Fibroblast of mammary gland (primary cell): ENCODE data around the gene RBM44.

Experiments
- DNase-seq: peaks from one replicate; pipeline ENCODE4 v3.0.0-alpha.2; 2010; ENCODE audit warnings: low read depth
- H3K4me3 ChIP-seq: 2 replicates; pipeline ENCODE4 v1.5.1; 2011; ENCODE audit warnings: low read depth, mild to moderate bottlenecking, low read length, moderate library complexity; ENCODE audit not compliant: control insufficient read depth
- CTCF ChIP-seq: conservative IDR thresholded peaks from 2 replicates; pipeline ENCODE4 v1.5.1; 2011; ENCODE audit warnings: low read depth, low read length, inconsistent platforms; ENCODE audit not compliant: control insufficient read depth, insufficient read depth

Gene RBM44

GRCh38 chr2:237870754-237871651 is 72.4 kb downstream of the RBM44 start:
- no peak for DNase-seq
- TF ChIP-seq CTCF, result no peak
- H3K4me3 ChIP-seq, result no peak overlapping the region

- no peak overlapping the region for H3K4me3 ChIP-seq
- no peak for TF ChIP-seq CTCF
- no peak for DNase-seq
Measured at GRCh38 chr2:237872178-237872887, 73.8 kb downstream of the RBM44 start.

GRCh38 chr2:237873421-237873831 is 74.8 kb downstream of the RBM44 start:
- DNase-seq, result no peak
- TF ChIP-seq CTCF, result no peak
- H3K4me3 ChIP-seq, result no peak overlapping the region

GRCh38 chr2:237873897-237874551 is 75.4 kb downstream of the RBM44 start:
- no peak for DNase-seq
- no peak for TF ChIP-seq CTCF
- H3K4me3 ChIP-seq, result no peak overlapping the region

- peak; percentile 75 for DNase-seq
- TF ChIP-seq CTCF, result no peak
- no peak overlapping the region for H3K4me3 ChIP-seq
Measured at GRCh38 chr2:237874585-237875161, 76.1 kb downstream of the RBM44 start.
